MV-4-11 (cell line): ENCODE measurements around the gene C1orf210.

Experiments used
- DNase-seq: peaks from one replicate; lab custom pipeline; 2025; lab: John Stamatoyannopoulos, UW

Gene C1orf210

GRCh38 chr1:43312663-43313515 lies 27.5 kb upstream of the C1orf210 start:
- no peak for DNase-seq

- DNase-seq = no peak
These were observed 26.8 kb upstream of the C1orf210 start for GRCh38 chr1:43312212-43312623.

GRCh38 chr1:43311521-43311920 lies 26.1 kb upstream of the C1orf210 start:
- DNase-seq = no peak

GRCh38 chr1:43309405-43310025 lies 24.1 kb upstream of the C1orf210 start:
- no peak for DNase-seq

- DNase-seq = no peak
These were observed 23.4 kb upstream of the C1orf210 start for GRCh38 chr1:43308635-43309404.

GRCh38 chr1:43307458-43308158 lies 22.2 kb upstream of the C1orf210 start:
- DNase-seq = no peak

GRCh38 chr1:43306688-43307457 lies 21.5 kb upstream of the C1orf210 start:
- DNase-seq = no peak

GRCh38 chr1:43305926-43306687 lies 20.7 kb upstream of the C1orf210 start:
- DNase-seq = no peak

GRCh38 chr1:43305461-43305860 lies 20.1 kb upstream of the C1orf210 start:
- no peak for DNase-seq

GRCh38 chr1:43304771-43305300 lies 19.5 kb upstream of the C1orf210 start:
- no peak for DNase-seq

- no peak for DNase-seq
These were observed 18.9 kb upstream of the C1orf210 start for GRCh38 chr1:43304314-43304681.

GRCh38 chr1:43303471-43304313 lies 18.3 kb upstream of the C1orf210 start:
- no peak for DNase-seq

GRCh38 chr1:43302721-43303470 lies 17.5 kb upstream of the C1orf210 start:
- DNase-seq = no peak

GRCh38 chr1:43302201-43302600 lies 16.8 kb upstream of the C1orf210 start:
- DNase-seq = no peak

GRCh38 chr1:43300378-43301094 lies 15.2 kb upstream of the C1orf210 start, which contains the start of gene TIE1:
Gene TIE1, plus strand, starts transcription at chr1:43300982. Its CDS starts 90 bp downstream, at chr1:43301072.
- no peak for DNase-seq

GRCh38 chr1:43299101-43299500 lies 13.7 kb upstream of the C1orf210 start:
- DNase-seq = no peak

GRCh38 chr1:43298055-43298454 lies 12.7 kb upstream of the C1orf210 start:
- DNase-seq = no peak

GRCh38 chr1:43296207-43296606 lies 10.8 kb upstream of the C1orf210 start:
- DNase-seq = no peak
